GM19025 (cell line): ENCODE data around the gene TMEM232.
"Not testable (repeated sequence)": the region's sequence is repeated elsewhere in the genome, so short reads cannot be mapped to it uniquely, and the experiment has no call there.

ENCODE experiments used
- ATAC-seq: cut with Tn5 transposase; IDR thresholded peaks from one replicate; pipeline ENCODE4 v1.9.1; 2021; ENCODE audit warnings: mild to moderate bottlenecking, low read depth, moderate library complexity; ENCODE audit not compliant: unreplicated experiment

The TMEM232 gene

GRCh38 chr5:110726249-110727024 lies at the start of gene TMEM232:
Gene TMEM232 (minus strand): TSS chr5:110726671. CDS start chr5:110667352, 59,319 bp downstream.
- ATAC-seq, result peak; percentile 100

DNA sequence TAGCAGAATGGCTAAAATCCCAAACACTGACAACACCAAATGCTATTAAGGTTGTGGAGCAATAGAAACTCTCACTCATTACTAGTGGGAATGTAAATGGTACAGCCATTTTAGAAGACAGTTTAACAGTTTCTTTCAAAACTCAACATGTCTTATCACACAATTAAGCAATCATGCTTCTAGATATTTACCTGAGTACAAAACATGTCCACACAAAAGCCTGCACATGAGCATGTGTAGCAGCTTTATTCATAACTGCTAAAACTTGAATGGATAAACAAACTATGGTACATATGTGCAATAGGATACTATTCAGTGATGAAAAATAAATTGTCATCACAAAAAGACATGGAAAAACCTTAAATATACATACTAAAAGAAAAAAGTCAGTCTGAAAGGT lies 43.8 kb upstream of the TMEM232 start:
- no peak for ATAC-seq

- no peak for ATAC-seq
These were observed 42.7 kb upstream of the TMEM232 start for GRCh38 chr5:110769000-110769681.

- ATAC-seq, result no peak
These were observed 41.8 kb upstream of the TMEM232 start for GRCh38 chr5:110768138-110768860.

DNA sequence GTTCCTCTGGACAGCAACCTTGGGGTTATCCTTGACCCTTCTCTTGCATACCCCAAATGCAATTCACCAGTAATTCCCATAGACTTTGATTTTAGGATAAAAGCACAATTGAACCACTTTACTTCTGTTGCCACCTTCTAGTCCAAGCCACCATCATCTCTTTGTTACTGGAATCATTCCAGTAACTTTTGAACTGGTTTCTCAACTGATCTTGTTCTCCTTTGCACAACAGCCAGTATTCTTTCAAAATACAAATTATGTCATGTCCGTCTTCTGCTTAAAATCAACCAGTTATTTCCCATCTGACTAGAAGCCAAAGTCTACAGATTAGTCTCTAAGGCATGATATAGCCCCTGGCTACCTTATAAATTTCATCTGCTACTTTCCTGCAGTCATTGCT lies 33.7 kb upstream of the TMEM232 start:
- no peak for ATAC-seq

DNA sequence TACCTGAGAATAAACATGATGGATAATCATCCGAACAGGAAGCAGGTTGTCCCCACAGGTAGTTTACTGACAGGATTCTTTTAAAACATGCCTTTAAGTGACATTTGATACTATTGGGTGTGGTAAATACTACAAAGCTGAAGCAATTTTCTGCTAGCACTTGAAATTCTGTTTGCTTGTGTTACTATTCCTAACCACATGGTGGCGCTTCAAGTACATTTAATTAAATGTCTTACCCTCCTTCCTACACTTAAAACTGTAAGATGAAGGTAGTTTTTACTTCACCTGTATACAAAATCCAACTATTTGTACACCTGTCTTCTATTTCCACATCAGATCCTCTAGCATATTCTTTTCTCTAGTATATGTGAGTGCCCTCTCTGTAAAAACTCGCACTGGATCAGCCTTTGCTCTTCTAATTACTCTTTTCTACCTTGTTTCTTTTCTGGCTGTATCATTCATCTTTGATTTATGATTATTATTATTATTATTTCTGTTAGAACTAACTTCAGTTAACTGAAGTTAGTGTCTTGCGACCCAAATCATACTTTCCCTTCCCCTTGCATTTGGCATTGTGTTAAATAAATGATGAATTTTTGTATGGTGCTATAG lies 30.8 kb upstream of the TMEM232 start:
- ATAC-seq, result no peak

DNA sequence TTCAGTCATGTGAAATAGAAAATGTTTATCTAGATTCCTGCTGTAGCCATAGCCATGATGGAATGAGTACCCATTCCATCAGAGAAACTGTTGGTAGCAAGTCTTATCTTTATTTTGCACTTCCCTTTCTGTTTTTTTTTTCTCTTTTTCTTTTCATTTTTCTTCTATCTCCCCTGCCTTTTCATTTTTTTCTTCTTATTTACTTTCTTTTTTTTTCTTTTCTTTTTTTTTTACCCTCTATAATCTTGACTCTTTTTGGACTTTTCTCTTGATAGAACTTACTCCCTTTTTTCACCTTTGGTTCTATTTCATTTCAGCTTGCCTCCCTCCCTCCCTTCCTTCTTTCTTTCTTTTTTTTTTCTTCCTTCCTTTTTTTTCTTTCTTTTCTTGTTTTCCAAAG lies 27.7 kb upstream of the TMEM232 start:
- no peak for ATAC-seq

DNA sequence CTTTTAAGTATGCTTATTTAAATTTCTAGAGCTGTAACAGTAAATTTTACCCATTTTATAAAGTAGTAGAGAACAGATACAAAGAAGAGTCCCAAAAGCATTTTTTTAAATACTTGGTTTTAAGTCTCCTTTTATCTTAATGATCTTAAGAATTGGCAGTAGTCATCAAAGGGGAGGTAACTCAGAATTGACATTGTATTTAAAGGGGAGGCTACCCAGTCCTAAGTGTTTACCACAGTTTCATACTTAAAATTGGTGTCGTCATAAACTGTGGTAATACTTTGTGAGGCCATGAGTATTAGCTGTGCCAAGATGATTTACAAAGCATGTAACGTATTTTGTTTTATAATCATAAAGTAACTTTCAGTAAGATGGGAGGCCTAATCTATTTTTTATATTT lies 27.1 kb upstream of the TMEM232 start:
- ATAC-seq, result no peak

DNA sequence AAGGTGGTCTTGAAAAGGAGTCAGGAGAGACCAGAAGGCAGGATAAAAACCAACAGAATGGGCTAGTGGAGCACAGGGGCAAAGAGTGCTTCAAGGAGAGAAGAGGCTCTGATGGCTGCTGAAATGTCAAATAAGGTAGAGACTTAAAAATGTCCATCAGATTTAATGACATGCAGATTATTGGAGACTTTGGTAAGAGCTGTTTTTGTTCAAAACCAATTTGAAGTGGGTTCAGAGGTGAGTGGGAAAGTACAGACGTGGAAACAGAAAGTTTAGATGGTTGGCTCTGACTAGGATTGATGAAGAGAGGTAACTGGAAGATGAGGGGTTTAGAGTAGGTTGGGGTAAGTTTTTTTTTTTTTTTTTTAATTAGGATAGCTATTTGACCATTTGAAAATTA lies 26.5 kb upstream of the TMEM232 start:
- no peak for ATAC-seq

- peak; percentile 98 for ATAC-seq
These were observed 25.7 kb upstream of the TMEM232 start for GRCh38 chr5:110751902-110752762.

- peak; percentile 97 for ATAC-seq
These were observed 12.6 kb upstream of the TMEM232 start, which contains the start of gene SLC25A46 for GRCh38 chr5:110738812-110739651. Gene SLC25A46 (plus strand): TSS chr5:110739007. CDS start chr5:110739120, 113 bp downstream.

DNA sequence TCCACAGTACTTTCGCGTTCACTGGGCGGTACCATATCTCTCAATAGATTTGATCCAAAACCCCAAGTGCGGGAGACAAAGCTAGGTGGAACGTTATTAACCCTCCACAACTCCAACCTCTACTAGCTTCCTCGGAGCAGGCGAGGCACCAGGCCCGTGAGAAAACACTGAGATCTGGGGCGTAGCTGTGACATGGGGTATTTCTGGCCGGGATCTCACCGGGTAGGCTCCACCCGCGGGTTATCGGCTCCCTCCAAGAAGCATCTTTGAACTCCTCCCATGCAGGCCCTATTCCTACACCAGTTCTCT lies 12.0 kb upstream of the TMEM232 start:
- peak; percentile 46 for ATAC-seq

- ATAC-seq, result no peak
These were observed 10.3 kb upstream of the TMEM232 start for GRCh38 chr5:110736753-110737152.

- ATAC-seq, result no peak
These were observed 9.1 kb upstream of the TMEM232 start for GRCh38 chr5:110735556-110735955.

DNA sequence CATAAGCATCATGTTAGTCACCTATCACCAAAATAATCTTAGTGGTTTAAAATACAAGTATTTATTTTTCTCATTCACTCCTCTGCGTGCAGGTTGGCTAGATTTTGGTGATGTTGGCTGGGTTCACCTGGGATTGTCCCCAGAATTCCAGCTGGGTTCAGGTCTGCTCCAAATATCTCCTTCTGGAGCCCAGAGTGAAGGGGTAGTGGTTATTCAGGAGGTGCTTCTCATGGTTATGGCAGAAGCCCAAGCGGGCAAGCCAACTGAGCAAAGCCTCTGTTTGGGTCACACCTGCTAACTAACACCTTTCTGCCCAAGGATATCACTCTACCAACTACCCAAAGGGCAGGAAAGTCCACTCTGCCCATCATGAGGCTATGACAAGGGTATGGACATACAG lies 7.6 kb upstream of the TMEM232 start:
- ATAC-seq, result no peak

- not testable (repeated sequence) for ATAC-seq
These were observed 5.0 kb upstream of the TMEM232 start for GRCh38 chr5:110731499-110731898.

- peak; percentile 38 for ATAC-seq
These were observed 499 bp upstream of the TMEM232 start for GRCh38 chr5:110727025-110727314.

DNA sequence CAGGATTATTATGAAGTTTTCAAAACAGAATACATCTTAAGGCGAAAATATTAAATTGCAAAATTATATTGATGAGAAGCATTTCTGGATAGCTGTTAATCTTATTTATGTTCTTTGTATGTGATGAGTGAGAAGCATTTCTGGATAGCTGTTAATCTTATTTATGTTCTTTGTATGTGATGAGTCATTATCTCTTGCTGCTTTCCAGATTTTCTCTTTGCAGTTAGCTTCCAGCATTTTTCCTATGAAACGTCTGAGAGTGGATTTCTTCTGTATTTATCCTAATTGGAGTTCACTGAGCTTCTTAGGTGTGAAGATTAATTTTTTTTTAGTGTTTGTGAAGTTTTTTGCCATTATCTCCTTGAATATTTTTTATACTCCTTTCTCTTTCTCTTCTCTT lies 8.2 kb downstream of the TMEM232 start:
- ATAC-seq, result no peak
